Uterus (tissue), 2 donors: ENCODE data around the gene GLCE.

Experiments used
- CTCF ChIP-seq, 4 experiments: fragments of 200-600 bp in 2 of 4; fragments of 450-650 bp in 2 of 4; sonication (generic) in 2 of 4; IDR thresholded peaks; one replicate each; pipeline ENCODE4 v1.5.1; 2016 to 2019; ENCODE audit warnings: antibody characterized with exemption in 4 of 4, mild to moderate bottlenecking in 2 of 4, moderate library complexity in 1 of 4
- POLR2A ChIP-seq, 2 donors: fragments of 450-650 bp; IDR thresholded peaks; one replicate each; pipeline ENCODE4 v1.6.1; 2016; ENCODE audit warnings: antibody characterized with exemption in 2 of 2, mild to moderate bottlenecking in 1 of 2, moderate library complexity in 1 of 2

DNA sequence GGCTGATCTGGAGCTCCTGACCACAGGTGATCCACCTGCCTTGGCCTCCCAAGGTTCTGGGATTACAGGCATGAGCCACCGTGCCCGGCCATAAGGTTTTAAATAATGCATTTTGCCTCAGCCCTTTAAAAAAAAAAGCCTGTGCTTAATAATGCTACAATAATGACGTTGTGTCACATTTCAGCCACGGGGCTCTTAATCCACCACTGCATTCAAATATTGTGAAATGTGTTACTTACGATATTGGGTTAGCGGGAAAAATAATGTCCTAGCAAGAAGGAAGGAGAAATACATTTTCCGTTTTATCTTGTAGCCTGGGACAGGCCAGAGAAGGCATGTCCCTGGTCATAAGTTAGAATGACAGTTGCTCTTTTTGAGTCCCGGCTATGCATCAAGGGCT is 155.9 kb downstream of the GLCE start:
- TF ChIP-seq CTCF (IDR thresholded peaks at IDR 0.05): no peak
- no peak for TF ChIP-seq POLR2A (IDR thresholded peaks at IDR 0.05)
